Large intestine (tissue), 3 donors: ENCODE data around the gene NFE2L2. TPM values are rescaled to one million over a fixed set of nuclear protein-coding genes. Genes with fewer than 3 reads are reported as not detected.

Source experiments
- DNase-seq, 2 donors: peaks; one replicate each; pipeline versions ENCODE4 v3.0.0 to v3.0.0-alpha.2; 2013
- H3K27ac ChIP-seq: one replicate; pipeline ENCODE4 v1.5.1; 2013; ENCODE audit warnings: low read length
- H3K27me3 ChIP-seq: 2 replicates; pipeline ENCODE4 v1.6.1; 2013; ENCODE audit warnings: low read length; ENCODE audit not compliant: control insufficient read depth, insufficient read depth
- H3K36me3 ChIP-seq: 2 replicates; pipeline ENCODE4 v1.6.1; 2013; ENCODE audit warnings: low read length; ENCODE audit not compliant: control insufficient read depth, insufficient read depth
- H3K4me1 ChIP-seq: one replicate; pipeline ENCODE4 v1.6.1; 2013; ENCODE audit warnings: low read length; ENCODE audit not compliant: control insufficient read depth, insufficient read depth
- H3K4me3 ChIP-seq: one replicate; pipeline ENCODE4 v1.5.1; 2013; ENCODE audit warnings: low read length
- H3K9me3 ChIP-seq: one replicate; pipeline ENCODE4 v1.6.1; 2013; ENCODE audit warnings: mild to moderate bottlenecking, low read depth, low read length, moderate library complexity; ENCODE audit not compliant: control insufficient read depth
- WGBS: methylation state at CpG from one replicate; pipeline ENCODE4 v1.1.5; 2013; ENCODE audit warnings: low lambda C conversion rate; ENCODE audit not compliant: insufficient coverage; 5-methylcytosine and 5-hydroxymethylcytosine counted together
- polyA plus RNA-seq: library from polyadenylated mRNA; unstranded; fragments of 120-200 nt; gene quantifications from one replicate; pipeline ENCODE4 v1.2.1, GENCODE V29; 2013

NFE2L2 gene
- polyA plus RNA-seq, 1 donor = 86.4 TPM

- Histone ChIP-seq H3K27ac (no peak overlapping the region), H3K27me3 (no peaks in the 10 kb centered on the region), H3K9me3 (no peaks in the 10 kb centered on the region), H3K4me3 (no peak overlapping the region), H3K36me3 (no peaks in the 10 kb centered on the region), H3K4me1 (peaks cover 5% of the 10 kb centered on the region)
- 61% methylated on average over 2 of the region's 6 CpGs for WGBS
- no peak for DNase-seq
Observed at GRCh38 chr2:177298191-177298590, 33.7 kb upstream of the NFE2L2 start.

DNA sequence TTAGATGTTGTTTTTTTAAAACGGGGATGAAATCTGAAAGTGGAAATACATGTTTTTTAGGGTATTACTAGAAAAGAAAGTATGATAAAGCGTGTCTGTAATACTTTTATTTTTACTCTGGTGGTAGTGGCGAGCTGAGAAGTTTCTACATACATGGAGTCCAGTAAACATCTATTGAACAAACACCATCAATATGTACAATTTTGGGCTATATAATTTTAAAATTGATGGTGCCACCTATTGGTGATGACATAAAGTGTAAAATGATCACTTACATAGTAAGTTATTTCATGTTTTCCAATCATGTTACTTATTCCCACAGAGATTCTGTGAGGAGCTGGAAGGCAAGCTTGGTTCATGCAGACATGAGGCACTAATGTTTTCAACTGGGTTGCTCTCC lies 31.5 kb upstream of the NFE2L2 start:
- no peaks in the 10 kb centered on the region for H3K9me3 ChIP-seq
- no peak overlapping the region for H3K4me3 ChIP-seq
- no peak for DNase-seq
- no peak overlapping the region for H3K27ac ChIP-seq
- H3K36me3 ChIP-seq = no peaks in the 10 kb centered on the region
- H3K4me1 ChIP-seq = peaks cover 5% of the 10 kb centered on the region
- H3K27me3 ChIP-seq = no peaks in the 10 kb centered on the region
- 83% methylated on average over 2 of the region's 3 CpGs for WGBS

- Histone ChIP-seq H3K27me3 (no peaks in the 10 kb centered on the region), H3K9me3 (no peaks in the 10 kb centered on the region), H3K36me3 (no peaks in the 10 kb centered on the region), H3K4me1 (peaks cover 5% of the 10 kb centered on the region), H3K27ac (peak overlapping the region; percentile 24), H3K4me3 (no peak overlapping the region)
- DNase-seq = no peak
- WGBS = 0% methylated on average over 1 of the region's 3 CpGs
Observed at GRCh38 chr2:177295484-177295883, 31.0 kb upstream of the NFE2L2 start.

DNA sequence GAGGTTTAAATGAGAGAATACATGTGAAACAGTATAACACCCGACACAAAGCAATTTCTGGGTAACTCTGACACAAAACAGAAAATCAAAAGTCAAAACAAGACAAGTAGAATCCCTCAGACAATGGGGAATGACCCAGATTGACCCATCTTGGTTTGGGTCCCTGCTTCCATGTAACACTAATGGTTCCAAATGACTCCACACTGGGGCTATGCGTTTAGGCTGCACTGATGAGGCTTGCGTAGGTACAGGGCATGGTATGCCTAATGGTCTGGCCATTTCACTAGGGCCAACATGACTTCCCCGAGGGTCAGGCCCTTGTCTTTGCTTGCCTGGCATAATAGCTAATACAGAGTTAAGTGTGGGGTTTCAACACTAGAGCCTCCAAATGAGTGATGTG lies 27.2 kb upstream of the NFE2L2 start:
- Histone ChIP-seq H3K4me3 (no peak overlapping the region), H3K9me3 (no peaks in the 10 kb centered on the region), H3K4me1 (peaks cover 5% of the 10 kb centered on the region), H3K27ac (no peak overlapping the region), H3K36me3 (no peaks in the 10 kb centered on the region), H3K27me3 (no peaks in the 10 kb centered on the region)
- WGBS = 100% methylated on average over 1 of the region's 4 CpGs
- DNase-seq = no peak

GRCh38 chr2:177289824-177290628 lies 25.5 kb upstream of the NFE2L2 start:
- DNase-seq = no peak
- Histone ChIP-seq H3K4me1 (peaks cover 2% of the 10 kb centered on the region), H3K27me3 (no peaks in the 10 kb centered on the region), H3K9me3 (no peaks in the 10 kb centered on the region), H3K36me3 (no peaks in the 10 kb centered on the region), H3K4me3 (no peak overlapping the region), H3K27ac (no peak overlapping the region)
- no CpG with 5 or more reads among the region's 9 CpGs for WGBS

DNA sequence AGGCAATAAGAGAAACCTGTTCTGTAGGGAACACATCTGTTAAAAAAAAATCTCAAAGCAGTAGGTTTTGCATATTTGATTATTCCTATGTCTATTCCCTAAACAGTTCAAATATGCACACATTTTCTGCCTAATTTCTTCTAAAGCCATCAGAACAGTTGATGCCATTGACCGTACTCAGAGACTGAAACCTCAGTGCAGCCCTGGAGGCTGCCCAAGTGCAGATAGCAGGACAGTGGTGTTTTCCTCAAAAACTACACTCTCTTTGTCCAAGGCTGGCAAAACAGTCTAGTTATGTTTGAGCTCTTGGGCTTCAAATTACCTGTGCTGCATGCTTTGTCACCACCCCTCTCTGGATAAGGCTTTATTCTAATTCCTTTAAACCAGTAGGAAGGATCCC lies 23.3 kb upstream of the NFE2L2 start:
- no CpG with 5 or more reads among the region's 1 CpG for WGBS
- DNase-seq = no peak
- Histone ChIP-seq H3K9me3 (no peaks in the 10 kb centered on the region), H3K4me3 (no peak overlapping the region), H3K27me3 (no peaks in the 10 kb centered on the region), H3K36me3 (no peaks in the 10 kb centered on the region), H3K27ac (no peak overlapping the region), H3K4me1 (peaks cover 4% of the 10 kb centered on the region)

DNA sequence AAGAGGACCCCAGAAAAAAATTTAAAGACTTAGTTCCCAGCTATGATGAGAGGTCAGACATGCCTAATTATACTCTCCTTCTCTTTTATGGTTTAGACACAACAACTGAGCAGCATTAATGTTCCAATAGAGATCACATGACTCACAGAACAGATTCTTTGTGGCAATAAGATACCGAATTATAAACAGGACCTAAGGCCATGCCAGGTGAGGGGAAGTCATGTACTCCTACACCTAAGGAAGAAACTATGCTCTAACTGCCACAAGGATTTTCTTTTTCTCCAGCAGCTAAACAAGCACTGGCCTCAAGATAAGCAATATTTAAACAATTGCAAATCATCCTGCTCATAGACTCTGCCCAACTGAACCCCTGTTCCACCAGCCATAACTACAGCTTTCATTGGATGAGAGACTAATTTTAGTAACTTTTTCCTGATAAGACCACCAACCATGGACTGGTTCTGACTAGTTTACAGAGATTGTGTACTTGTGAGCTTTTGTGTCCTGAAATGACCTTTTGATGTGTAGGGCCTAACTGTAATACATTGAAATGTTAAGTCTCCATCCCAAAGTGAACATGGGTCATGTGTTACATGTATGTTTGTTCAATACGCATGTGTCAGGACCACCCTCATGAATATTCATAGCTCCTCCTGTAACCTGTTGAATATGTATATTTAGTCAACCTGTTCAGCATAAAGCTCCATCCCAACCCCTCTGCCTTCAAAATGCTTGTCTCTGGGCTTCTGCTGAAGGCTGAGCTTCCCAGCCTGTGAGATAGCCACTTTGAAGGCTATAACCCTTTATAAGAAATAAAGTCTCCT lies 21.6 kb upstream of the NFE2L2 start:
- Histone ChIP-seq H3K27ac (no peak overlapping the region), H3K9me3 (no peaks in the 10 kb centered on the region), H3K4me1 (peaks cover 11% of the 10 kb centered on the region), H3K36me3 (no peaks in the 10 kb centered on the region), H3K4me3 (no peak overlapping the region), H3K27me3 (no peaks in the 10 kb centered on the region)
- no CpG with 5 or more reads among the region's 2 CpGs for WGBS
- DNase-seq = peak in 1 of 2 donors; percentile 48

DNA sequence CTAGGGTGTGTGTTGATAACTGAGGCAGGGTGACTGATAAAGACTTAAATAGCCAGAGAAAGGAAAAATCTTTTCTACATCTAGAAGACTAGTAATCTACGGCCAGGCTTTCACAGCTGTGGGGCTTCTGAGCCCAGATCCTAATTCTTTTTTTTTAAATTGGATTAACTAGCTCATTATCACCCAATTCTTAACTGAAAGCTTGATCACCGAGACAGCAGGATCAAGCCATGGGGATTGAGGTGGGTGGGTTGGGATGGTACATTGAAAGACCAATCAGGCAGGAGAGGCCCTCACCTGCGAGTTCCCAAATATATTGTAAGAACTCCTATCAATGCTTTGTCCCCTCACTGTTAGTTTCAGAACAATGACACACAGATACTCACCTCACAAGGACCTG lies 20.0 kb upstream of the NFE2L2 start:
- no peak for DNase-seq
- Histone ChIP-seq H3K36me3 (no peaks in the 10 kb centered on the region), H3K4me3 (no peak overlapping the region), H3K4me1 (peaks cover 11% of the 10 kb centered on the region), H3K27ac (no peak overlapping the region), H3K27me3 (no peaks in the 10 kb centered on the region), H3K9me3 (no peaks in the 10 kb centered on the region)
- no CpG with 5 or more reads among the region's 3 CpGs for WGBS

- WGBS = 83% methylated on average over 1 of the region's 4 CpGs
- Histone ChIP-seq H3K36me3 (no peaks in the 10 kb centered on the region), H3K27me3 (no peaks in the 10 kb centered on the region), H3K4me3 (no peak overlapping the region), H3K27ac (no peak overlapping the region), H3K9me3 (no peaks in the 10 kb centered on the region), H3K4me1 (peaks cover 11% of the 10 kb centered on the region)
- no peak for DNase-seq
Observed at GRCh38 chr2:177283906-177284305, 19.4 kb upstream of the NFE2L2 start.

DNA sequence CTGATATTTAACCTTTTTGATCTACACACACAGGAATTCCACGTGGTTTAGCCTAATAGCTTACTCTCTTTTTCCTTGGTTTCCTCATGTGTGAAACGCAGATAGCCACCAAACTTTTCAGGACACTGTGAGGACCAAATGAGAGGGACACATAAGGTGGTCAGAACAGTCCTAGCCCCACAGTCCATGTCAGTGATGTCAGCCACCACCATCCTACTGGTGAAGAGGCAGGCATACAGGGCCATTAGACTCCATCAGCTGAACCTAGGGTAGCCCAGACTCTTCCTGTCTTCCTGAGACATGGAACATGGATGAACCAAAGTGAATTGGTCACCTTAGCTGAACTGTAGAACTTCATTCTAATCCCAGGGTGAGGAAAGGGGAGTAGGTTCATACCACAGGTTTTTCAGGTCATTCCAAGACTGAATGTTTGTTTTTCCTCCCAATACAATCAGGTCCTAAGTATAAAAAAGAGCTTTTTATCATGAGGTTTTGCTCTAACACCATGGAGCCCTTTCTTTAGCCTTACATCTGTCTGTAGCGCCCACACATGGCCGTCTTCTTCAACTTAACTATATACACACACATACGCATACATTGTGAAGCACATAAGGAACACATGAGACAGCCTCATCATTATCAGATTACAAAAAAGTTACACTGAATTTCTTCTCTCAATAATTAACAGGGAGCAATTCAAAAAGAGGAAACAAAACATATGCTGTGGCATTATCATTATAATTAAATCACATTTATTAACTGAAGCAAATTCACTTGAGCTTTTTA lies 18.5 kb upstream of the NFE2L2 start:
- no peaks in the 10 kb centered on the region for H3K27me3 ChIP-seq
- no peak overlapping the region for H3K27ac ChIP-seq
- no peaks in the 10 kb centered on the region for H3K9me3 ChIP-seq
- peaks cover 11% of the 10 kb centered on the region for H3K4me1 ChIP-seq
- no peak overlapping the region for H3K4me3 ChIP-seq
- H3K36me3 ChIP-seq = no peaks in the 10 kb centered on the region
- no peak for DNase-seq
- no CpG with 5 or more reads among the region's 5 CpGs for WGBS
